K562 treated with DMSO at 1 percent for 48 hours (cell line): ENCODE data around the gene XKR8. TPM values are rescaled to one million over a fixed set of nuclear protein-coding genes. Genes with fewer than 3 reads are reported as not detected.

Experiments
- total RNA-seq: library from RNA; unstranded; fragments of 300-600 nt; gene quantifications from 2 replicates; pipeline ENCODE4 v1.2.3, GENCODE V29; 2022; ENCODE audit warnings: low replicate concordance; ENCODE audit errors: extremely low read depth

Gene XKR8
- not detected in 2 replicates for total RNA-seq

GRCh38 chr1:27959792-27960603 is at the start of gene XKR8:
TSS of gene XKR8 (plus strand) at chr1:27959973. CDS start at chr1:27960070, 97 bp downstream.

GRCh38 chr1:27934818-27935549 is 24.8 kb upstream of the XKR8 start, which contains the start of gene SMPDL3B:
TSS of gene SMPDL3B (plus strand) at chr1:27935000. CDS start at chr1:27935184, 184 bp downstream.

Other genes starting within 250 kb of the XKR8 start
- gene FAM76A, start 234.0 kb upstream of the XKR8 start, total RNA-seq = not detected in 2 replicates
- not detected in 2 replicates for gene STX12, start 186.8 kb upstream of the XKR8 start, total RNA-seq
- gene PPP1R8, start 129.2 kb upstream of the XKR8 start, total RNA-seq = not detected in 2 replicates
- not detected in 2 replicates for gene THEMIS2, start 87.4 kb upstream of the XKR8 start, total RNA-seq
- gene RPA2, start 45.4 kb upstream of the XKR8 start, total RNA-seq = not detected in 2 replicates
- not detected in 2 replicates for gene SMPDL3B, start 25.0 kb upstream of the XKR8 start, total RNA-seq
- not detected in 2 replicates for gene EYA3, start 128.6 kb downstream of the XKR8 start, total RNA-seq
- not detected in 2 replicates for gene PTAFR, start 216.7 kb downstream of the XKR8 start, total RNA-seq